HG02884 (cell line): ENCODE measurements around the gene C11orf86.

Experiments
- ATAC-seq: cut with Tn5 transposase; IDR thresholded peaks from one replicate; pipeline ENCODE4 v1.9.1; 2021; ENCODE audit warnings: mild to moderate bottlenecking, moderate library complexity; ENCODE audit not compliant: unreplicated experiment

Gene C11orf86

GRCh38 chr11:66966351-66966750, 8.8 kb upstream of the C11orf86 start:
- ATAC-seq = no peak

GRCh38 chr11:66967670-66968425, 7.3 kb upstream of the C11orf86 start:
- ATAC-seq = no peak

GRCh38 chr11:66969584-66970225, 5.4 kb upstream of the C11orf86 start:
- no peak for ATAC-seq

GRCh38 chr11:66970371-66970806, 4.7 kb upstream of the C11orf86 start:
- no peak for ATAC-seq

GRCh38 chr11:66970807-66971442, 4.2 kb upstream of the C11orf86 start:
- no peak for ATAC-seq

- ATAC-seq = no peak
These were observed 3.6 kb upstream of the C11orf86 start for GRCh38 chr11:66971488-66971887.

GRCh38 chr11:66973956-66974580, 1.0 kb upstream of the C11orf86 start:
- ATAC-seq = no peak

GRCh38 chr11:66975405-66976027, 412 bp downstream of the C11orf86 start:
- no peak for ATAC-seq

GRCh38 chr11:66976028-66976467, 944 bp downstream of the C11orf86 start:
- ATAC-seq = no peak

- no peak for ATAC-seq
These were observed 1.8 kb downstream of the C11orf86 start for GRCh38 chr11:66976925-66977324.

GRCh38 chr11:66978229-66978628, 3.1 kb downstream of the C11orf86 start:
- no peak for ATAC-seq

GRCh38 chr11:66978717-66979116, 3.6 kb downstream of the C11orf86 start:
- no peak for ATAC-seq

- ATAC-seq = no peak
These were observed 4.4 kb downstream of the C11orf86 start for GRCh38 chr11:66979336-66979980.

GRCh38 chr11:66981976-66982578, 7.0 kb downstream of the C11orf86 start:
- no peak for ATAC-seq

- ATAC-seq = no peak
These were observed 8.3 kb downstream of the C11orf86 start for GRCh38 chr11:66983275-66983924.

- ATAC-seq = no peak
These were observed 10.5 kb downstream of the C11orf86 start for GRCh38 chr11:66985508-66986177.

GRCh38 chr11:66986178-66986545, 11.1 kb downstream of the C11orf86 start:
- no peak for ATAC-seq

- no peak for ATAC-seq
These were observed 12.1 kb downstream of the C11orf86 start for GRCh38 chr11:66987158-66987620.
